Smooth muscle cell (in vitro differentiated cells): Measurements from ENCODE around the gene MPZL1. TPM values are rescaled to one million over a fixed set of nuclear protein-coding genes. Genes with fewer than 3 reads are reported as not detected.

ENCODE experiments used
- DNase-seq: peaks from one replicate; lab custom pipeline; 2025; ENCODE audit not compliant: unreplicated experiment; lab: John Stamatoyannopoulos, UW
- H2AFZ ChIP-seq: fragments of 200-600 bp; sonication (generic); 2 replicates; pipeline ENCODE4 v1.6.0; 2016; ENCODE audit warnings: antibody characterized with exemption, low read depth, mild to moderate bottlenecking
- H3F3A ChIP-seq: fragments of 200-600 bp; sonication (generic); 2 replicates; pipeline ENCODE4 v1.6.0; 2017; ENCODE audit warnings: antibody characterized with exemption, low read depth
- H3K27ac ChIP-seq: fragments of 200-600 bp; sonication (generic); 2 replicates; pipeline ENCODE4 v1.5.1; 2016; ENCODE audit warnings: low read depth, mild to moderate bottlenecking
- H3K27me3 ChIP-seq: fragments of 200-600 bp; sonication (generic); 2 replicates; pipeline ENCODE4 v1.6.1; 2016; ENCODE audit warnings: low read depth, mild to moderate bottlenecking
- H3K36me3 ChIP-seq: fragments of 200-600 bp; sonication (generic); 2 replicates; pipeline ENCODE4 v1.5.1; 2016; ENCODE audit warnings: low read depth
- H3K4me1 ChIP-seq: fragments of 200-600 bp; sonication (generic); 2 replicates; pipeline ENCODE4 v1.5.1; 2016; ENCODE audit warnings: low read depth
- H3K4me2 ChIP-seq: fragments of 200-600 bp; sonication (generic); 2 replicates; pipeline ENCODE4 v1.6.0; 2016; ENCODE audit warnings: mild to moderate bottlenecking
- H3K4me3 ChIP-seq: fragments of 200-600 bp; sonication (generic); 2 replicates; pipeline ENCODE4 v1.5.1; 2016; ENCODE audit warnings: mild to moderate bottlenecking
- H3K79me2 ChIP-seq: fragments of 200-600 bp; sonication (generic); 2 replicates; pipeline ENCODE4 v1.6.0; 2016; ENCODE audit warnings: low read depth, mild to moderate bottlenecking
- H3K9ac ChIP-seq: fragments of 200-600 bp; sonication (generic); 2 replicates; pipeline ENCODE4 v1.6.0; 2016; ENCODE audit warnings: low read depth
- H3K9me3 ChIP-seq: fragments of 200-600 bp; sonication (generic); replicated peaks from 2 replicates; pipeline ENCODE4 v1.5.1; 2016; ENCODE audit warnings: low read depth
- H4K20me1 ChIP-seq: fragments of 200-600 bp; sonication (generic); 2 replicates; pipeline ENCODE4 v1.6.0; 2016; ENCODE audit warnings: low read depth
- CTCF ChIP-seq: fragments of 200-600 bp; sonication (generic); IDR thresholded peaks from 2 replicates; pipeline ENCODE4 v1.5.1; 2017; ENCODE audit warnings: borderline replicate concordance, mild to moderate bottlenecking, antibody characterized with exemption; ENCODE audit not compliant: insufficient read depth, poor library complexity, severe bottlenecking
- WGBS: methylation state at CpG from one replicate; pipeline ENCODE4 v1.1.7; 2016; ENCODE audit warnings: low lambda C conversion rate; 5-methylcytosine and 5-hydroxymethylcytosine counted together
- polyA plus RNA-seq: library from polyadenylated mRNA; unstranded; fragments of >200 nt; fragmentation: Nextera tagmentation; extraction: Ambion mirVana; gene quantifications from 2 replicates; pipeline ENCODE4 v1.2.1, GENCODE V29; 2016
- total RNA-seq: library from RNA; depleted of rRNA; stranded (reverse); fragments of >200 nt; gene quantifications from 2 replicates; pipeline ENCODE4 v1.2.3, GENCODE V29; 2014

MPZL1 gene
- total and polyA plus RNA-seq, 2 experiments from 2014 or later: 250 to 276 TPM

- Histone ChIP-seq H3K4me2 (no peak overlapping the region), H3K4me1 (no peaks in the 10 kb centered on the region), H3F3A (peaks cover 4% of the 10 kb centered on the region), H3K27ac (no peak overlapping the region), H3K27me3 (no peaks in the 10 kb centered on the region), H3K4me3 (no peak overlapping the region), H3K36me3 (peaks cover 28% of the 10 kb centered on the region), H4K20me1 (peaks cover 33% of the 10 kb centered on the region), H3K79me2 (peaks cover 43% of the 10 kb centered on the region), H3K9ac (no peak overlapping the region), H3K9me3 (no peaks in the 10 kb centered on the region), H2AFZ (no peak overlapping the region)
- WGBS: 100% methylated on average over 1 of the region's 1 CpG
- DNase-seq: no peak
- TF ChIP-seq CTCF: no peak
Measured at GRCh38 chr1:167782946-167783345, 61.2 kb downstream of the MPZL1 start.

- TF ChIP-seq CTCF: no peak
- Histone ChIP-seq H4K20me1 (peaks cover 37% of the 10 kb centered on the region), H3F3A (peaks cover 9% of the 10 kb centered on the region), H3K36me3 (peaks cover 27% of the 10 kb centered on the region), H2AFZ (no peak overlapping the region), H3K27ac (no peak overlapping the region), H3K4me3 (no peak overlapping the region), H3K4me1 (no peaks in the 10 kb centered on the region), H3K9me3 (no peaks in the 10 kb centered on the region), H3K4me2 (no peak overlapping the region), H3K27me3 (no peaks in the 10 kb centered on the region), H3K9ac (no peak overlapping the region), H3K79me2 (peaks cover 30% of the 10 kb centered on the region)
- 96% methylated on average over 3 of the region's 3 CpGs for WGBS
- no peak for DNase-seq
Measured at GRCh38 chr1:167784876-167785550, 63.2 kb downstream of the MPZL1 start.

- WGBS: 90% methylated on average over 5 of the region's 5 CpGs
- peaks cover 22% of the 10 kb centered on the region for H3F3A ChIP-seq
- H3K36me3 ChIP-seq: peaks cover 15% of the 10 kb centered on the region
- no peak overlapping the region for H3K27ac ChIP-seq
- no peak overlapping the region for H3K9ac ChIP-seq
- H3K27me3 ChIP-seq: no peaks in the 10 kb centered on the region
- H3K4me1 ChIP-seq: peaks cover 10% of the 10 kb centered on the region
- DNase-seq: no peak
- no peak overlapping the region for H2AFZ ChIP-seq
- no peak for TF ChIP-seq CTCF
- no peak overlapping the region for H3K4me3 ChIP-seq
- no peak overlapping the region for H3K4me2 ChIP-seq
- no peaks in the 10 kb centered on the region for H3K9me3 ChIP-seq
- peaks cover 17% of the 10 kb centered on the region for H3K79me2 ChIP-seq
- peaks cover 36% of the 10 kb centered on the region for H4K20me1 ChIP-seq
Measured at GRCh38 chr1:167786502-167786901, 64.7 kb downstream of the MPZL1 start.

GRCh38 chr1:167789501-167789900, 67.7 kb downstream of the MPZL1 start:
- Histone ChIP-seq H4K20me1 (peaks cover 31% of the 10 kb centered on the region), H3K9ac (no peak overlapping the region), H3K4me2 (no peak overlapping the region), H2AFZ (no peak overlapping the region), H3K4me3 (no peak overlapping the region), H3K79me2 (no peaks in the 10 kb centered on the region), H3K4me1 (peaks cover 13% of the 10 kb centered on the region), H3F3A (peaks cover 32% of the 10 kb centered on the region), H3K27ac (peak overlapping the region; percentile 64), H3K36me3 (peaks cover 16% of the 10 kb centered on the region), H3K9me3 (no peaks in the 10 kb centered on the region), H3K27me3 (no peaks in the 10 kb centered on the region)
- no peak for DNase-seq
- no peak for TF ChIP-seq CTCF
- 52% methylated on average over 3 of the region's 3 CpGs for WGBS
